A673 (cell line): ENCODE data around the gene DIS3L2. TPM values are rescaled to one million over a fixed set of nuclear protein-coding genes. Genes with fewer than 3 reads are reported as not detected.
A peak's percentile ranks its signal among the peaks of the same experiment; 100 is the strongest.

Source experiments
- BruUV-seq: library from RNA; stranded (reverse); fragments of 400-500 nt; replicated peaks from 2 replicates; lab custom pipeline; 2021; lab: Mats Ljungman, UMichigan
- CTCF ChIA-PET: fragments of 300-600 bp; sonication (Branson Sonifier 250); formaldehyde crosslinking; loops from one replicate; lab custom pipeline; 2022; ENCODE audit warnings: antibody characterized with exemption; lab: Charles Lee
- POLR2A ChIA-PET: fragments of 300-600 bp; sonication (Branson Sonifier 250); formaldehyde crosslinking; loops from one replicate; lab custom pipeline; 2022; ENCODE audit warnings: antibody characterized with exemption; ENCODE audit not compliant: low non-redundant PET; lab: Charles Lee
- DNase-seq: peaks from one replicate; pipeline ENCODE4 v3.0.0-alpha.2; 2015; ENCODE audit warnings: low spot score
- H3K27ac ChIP-seq: fragments of 200-600 bp; sonication (generic); 2 replicates; pipeline ENCODE4 v1.5.1; 2016; ENCODE audit warnings: mixed run types, low read depth, mild to moderate bottlenecking, mixed read lengths, antibody characterized with exemption, low read length; ENCODE audit not compliant: poor library complexity, severe bottlenecking
- H3K27me3 ChIP-seq: fragments of 200-600 bp; sonication (generic); replicated peaks from 2 replicates; pipeline ENCODE4 v1.6.1; 2017; ENCODE audit warnings: mixed run types, low read depth, mild to moderate bottlenecking, mixed read lengths, antibody characterized with exemption, low read length; ENCODE audit not compliant: insufficient read depth, poor library complexity
- H3K36me3 ChIP-seq: fragments of 200-600 bp; sonication (generic); 2 replicates; pipeline ENCODE4 v1.6.1; 2016; ENCODE audit warnings: mixed run types, mild to moderate bottlenecking, mixed read lengths, antibody characterized with exemption, low read length; ENCODE audit not compliant: insufficient read depth, poor library complexity, severe bottlenecking
- H3K4me1 ChIP-seq: fragments of 200-600 bp; sonication (generic); 2 replicates; pipeline ENCODE4 v1.6.1; 2017; ENCODE audit warnings: mixed run types, mild to moderate bottlenecking, mixed read lengths, antibody characterized with exemption, low read length; ENCODE audit not compliant: insufficient read depth, poor library complexity, severe bottlenecking
- H3K4me3 ChIP-seq: fragments of 200-600 bp; sonication (generic); 2 replicates; pipeline ENCODE4 v1.5.1; 2016; ENCODE audit warnings: low read depth, mixed run types, mild to moderate bottlenecking, mixed read lengths, low read length; ENCODE audit not compliant: poor library complexity, severe bottlenecking
- H3K9me3 ChIP-seq: fragments of 200-600 bp; sonication (generic); 2 replicates; pipeline ENCODE4 v1.6.1; 2016; ENCODE audit warnings: mixed run types, low read depth, mild to moderate bottlenecking, mixed read lengths, antibody characterized with exemption, low read length; ENCODE audit not compliant: poor library complexity, severe bottlenecking
- EZH2 ChIP-seq: fragments of 200-600 bp; sonication (generic); IDR thresholded peaks from 2 replicates; pipeline ENCODE4 v1.6.1; 2017; ENCODE audit warnings: borderline replicate concordance, low read depth, mild to moderate bottlenecking, mixed read lengths, antibody characterized with exemption, low read length; ENCODE audit not compliant: poor library complexity, severe bottlenecking
- intact Hi-C: fragments of 100-400 bp; cut with micrococcal nuclease; formaldehyde crosslinking; loops from one replicate; pipeline ENCODE4 v1.10.0; 2022; ENCODE audit not compliant: unreplicated experiment
- total RNA-seq: library from RNA; stranded (reverse); gene quantifications from 2 replicates; pipeline ENCODE4 v1.2.3, GENCODE V29; 2021
- TF ChIP-seq, protein P1 (sequence below): fragments of 300-800, 200-600 bp; sonication (generic); conservative IDR thresholded peaks from 2 replicates; pipeline ENCODE4 v1.5.1; 2017; ENCODE audit warnings: low read depth, mild to moderate bottlenecking, antibody characterized with exemption, low read length, moderate library complexity, mixed read lengths

Gene DIS3L2
- total RNA-seq, 1 experiment from 2014 or later = 38.7 TPM

DNA sequence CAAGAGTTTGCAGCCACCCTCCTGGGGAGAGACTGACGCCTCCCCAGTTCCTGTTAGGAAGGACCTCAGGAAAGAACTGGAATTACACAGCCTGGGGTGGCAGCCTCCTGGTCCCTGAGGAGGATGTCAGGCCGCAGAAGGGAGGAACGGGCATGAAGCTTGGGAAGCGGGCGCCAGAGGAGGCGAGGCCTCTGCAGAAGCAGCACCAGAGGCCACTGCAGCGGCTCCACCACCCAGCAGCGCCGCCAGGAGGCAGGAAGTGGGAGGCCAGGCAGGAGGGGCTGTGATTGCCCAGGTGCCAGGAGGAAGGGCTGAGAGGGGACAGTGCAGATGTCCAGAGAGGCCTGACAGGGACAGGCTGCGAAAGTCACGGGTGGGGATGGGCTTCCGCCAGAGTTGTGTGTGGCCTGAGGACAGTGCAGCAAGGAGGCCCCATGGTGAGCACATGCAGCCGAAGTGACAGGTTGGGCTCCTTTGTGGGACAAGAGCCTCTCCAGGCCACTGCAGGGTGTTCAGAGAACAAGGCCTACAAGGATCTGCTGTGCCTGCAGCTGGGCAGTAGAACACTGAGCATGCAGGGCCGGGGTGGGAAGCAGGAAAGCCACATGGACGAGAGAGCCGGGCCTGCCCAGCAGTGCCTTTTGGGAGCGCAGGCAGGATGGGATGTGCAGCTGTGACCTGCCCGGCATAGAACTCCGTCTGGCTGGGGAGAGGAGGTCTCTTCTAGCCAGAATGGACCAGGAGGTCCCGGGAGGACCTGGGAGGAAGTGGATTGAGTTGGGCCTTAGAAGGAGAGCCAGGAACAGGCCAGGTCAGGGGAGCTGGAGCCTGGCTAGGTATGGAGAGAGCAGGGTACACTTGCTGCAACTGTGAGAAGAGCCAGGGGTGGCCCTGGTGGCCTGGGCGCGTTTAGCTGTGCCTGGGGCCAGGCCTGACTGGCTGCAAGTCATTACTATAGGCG is 377.9 kb downstream of the DIS3L2 start:
- no peak overlapping the region for H3K4me3 ChIP-seq
- no peaks in the 10 kb centered on the region for H3K36me3 ChIP-seq
- CTCF ChIA-PET = no interaction called here
- no TSS peak for BruUV-seq
- TF ChIP-seq, protein P1, sequence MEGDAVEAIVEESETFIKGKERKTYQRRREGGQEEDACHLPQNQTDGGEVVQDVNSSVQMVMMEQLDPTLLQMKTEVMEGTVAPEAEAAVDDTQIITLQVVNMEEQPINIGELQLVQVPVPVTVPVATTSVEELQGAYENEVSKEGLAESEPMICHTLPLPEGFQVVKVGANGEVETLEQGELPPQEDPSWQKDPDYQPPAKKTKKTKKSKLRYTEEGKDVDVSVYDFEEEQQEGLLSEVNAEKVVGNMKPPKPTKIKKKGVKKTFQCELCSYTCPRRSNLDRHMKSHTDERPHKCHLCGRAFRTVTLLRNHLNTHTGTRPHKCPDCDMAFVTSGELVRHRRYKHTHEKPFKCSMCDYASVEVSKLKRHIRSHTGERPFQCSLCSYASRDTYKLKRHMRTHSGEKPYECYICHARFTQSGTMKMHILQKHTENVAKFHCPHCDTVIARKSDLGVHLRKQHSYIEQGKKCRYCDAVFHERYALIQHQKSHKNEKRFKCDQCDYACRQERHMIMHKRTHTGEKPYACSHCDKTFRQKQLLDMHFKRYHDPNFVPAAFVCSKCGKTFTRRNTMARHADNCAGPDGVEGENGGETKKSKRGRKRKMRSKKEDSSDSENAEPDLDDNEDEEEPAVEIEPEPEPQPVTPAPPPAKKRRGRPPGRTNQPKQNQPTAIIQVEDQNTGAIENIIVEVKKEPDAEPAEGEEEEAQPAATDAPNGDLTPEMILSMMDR = 0 out of 2 replicates have a peak, but pooled peaks have one; percentile 24
- no peak for TF ChIP-seq EZH2
- H3K27me3 ChIP-seq = no peaks in the 10 kb centered on the region
- H3K27ac ChIP-seq = no peak overlapping the region
- H3K9me3 ChIP-seq = no peaks in the 10 kb centered on the region
- intact Hi-C loops = loop anchor here (5.0 kb wide), 1 partner anchor 103 kb away; no protein-coding TSS in a partner anchor
- no peak for DNase-seq
- POLR2A ChIA-PET = no interaction called here
- H3K4me1 ChIP-seq = no peaks in the 10 kb centered on the region

DNA sequence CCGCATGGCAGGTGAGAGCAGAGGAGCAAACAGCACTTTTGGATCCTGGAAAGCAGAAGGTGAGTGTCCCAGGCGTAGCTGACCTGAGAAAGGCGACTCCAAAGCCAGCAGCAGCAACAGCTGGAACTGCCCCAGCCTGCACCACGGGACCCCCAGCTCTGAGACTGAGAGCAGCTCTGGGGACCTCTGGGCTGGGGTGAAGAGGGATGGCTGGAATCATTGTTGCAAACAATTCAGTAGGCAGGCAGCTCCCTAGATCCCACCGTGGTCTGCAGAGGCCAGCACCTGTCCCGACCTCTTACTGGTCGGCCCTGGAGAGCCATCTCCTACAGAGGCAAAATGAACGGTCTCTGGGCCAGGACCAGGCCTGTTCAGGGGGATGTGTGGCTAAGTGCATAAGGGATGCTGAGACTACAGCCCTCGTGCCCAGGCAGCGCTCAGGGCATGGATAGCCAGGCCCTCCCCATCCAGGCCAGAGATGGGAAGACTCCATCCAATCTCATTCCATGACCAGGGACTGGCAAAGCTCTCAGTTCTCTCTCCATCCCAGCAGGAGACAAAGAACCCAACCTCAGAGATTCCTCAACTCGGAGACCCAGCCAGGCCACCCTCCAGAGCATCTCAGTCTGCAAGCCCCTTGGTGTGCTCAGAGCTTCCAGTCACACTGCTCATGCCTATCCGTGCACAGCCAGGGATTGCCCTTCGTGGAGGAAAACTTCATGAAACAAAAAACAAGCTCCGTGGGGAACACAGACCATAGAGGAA is 378.8 kb downstream of the DIS3L2 start:
- Histone ChIP-seq H3K9me3 (no peaks in the 10 kb centered on the region), H3K36me3 (no peaks in the 10 kb centered on the region), H3K27ac (no peak overlapping the region), H3K4me1 (no peaks in the 10 kb centered on the region), H3K27me3 (no peaks in the 10 kb centered on the region), H3K4me3 (no peak overlapping the region)
- TF ChIP-seq, protein P1 = no peak
- TF ChIP-seq EZH2 = no peak
- DNase-seq = no peak
- ChIA-PET CTCF (no interaction called here), POLR2A (no interaction called here)
- BruUV-seq = no TSS peak
- intact Hi-C loops = no loop called here

DNA sequence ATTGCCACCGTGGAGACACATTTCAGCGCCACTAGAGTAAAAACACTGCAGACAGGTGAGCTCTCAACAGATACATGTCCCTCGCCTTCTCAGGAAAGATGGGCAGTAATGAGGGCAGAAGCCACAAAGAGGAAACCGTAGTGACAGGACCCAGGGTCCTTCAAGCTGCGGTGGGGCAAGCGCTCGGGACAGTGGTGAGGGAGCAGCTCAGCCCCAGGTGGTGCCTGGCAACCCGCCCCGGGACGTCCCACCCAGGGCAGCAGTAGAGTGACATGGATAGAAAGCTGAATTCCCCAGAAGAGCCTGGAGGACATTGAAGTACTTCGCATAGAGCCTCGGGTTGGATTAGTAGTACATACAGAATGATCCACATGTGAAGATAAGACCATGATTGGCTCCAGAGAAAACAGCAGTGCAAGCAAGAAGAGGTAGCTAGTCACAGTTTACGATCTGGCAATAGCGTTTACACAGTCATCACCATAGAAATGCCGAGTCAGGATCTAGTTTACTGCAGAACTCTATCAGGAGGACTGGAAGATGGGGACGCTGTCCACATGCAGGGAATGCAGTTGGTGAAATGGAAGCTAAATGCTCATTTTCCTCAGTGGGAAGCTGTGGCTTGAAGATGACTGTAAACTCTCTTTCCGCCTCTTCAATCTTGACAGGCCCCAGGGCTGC is 379.7 kb downstream of the DIS3L2 start:
- H3K4me1 ChIP-seq = no peaks in the 10 kb centered on the region
- CTCF ChIA-PET = no interaction called here
- DNase-seq = no peak
- H3K9me3 ChIP-seq = no peaks in the 10 kb centered on the region
- H3K27ac ChIP-seq = no peak overlapping the region
- intact Hi-C loops = no loop called here
- H3K4me3 ChIP-seq = no peak overlapping the region
- H3K36me3 ChIP-seq = no peaks in the 10 kb centered on the region
- H3K27me3 ChIP-seq = no peaks in the 10 kb centered on the region
- BruUV-seq = no TSS peak
- POLR2A ChIA-PET = no interaction called here
- TF ChIP-seq, protein P1 = no peak
- TF ChIP-seq EZH2 = no peak
